ENCODE data around the gene TBC1D23. TPM values are rescaled to one million over a fixed set of nuclear protein-coding genes. Genes with fewer than 3 reads are reported as not detected.
"Not testable (repeated sequence)": the region's sequence is repeated elsewhere in the genome, so short reads cannot be mapped to it uniquely, and the experiment has no call there.

The TBC1D23 gene
- total RNA-seq, 2 experiments from 2014 or later = 28.6 to 29.3 TPM

DNA sequence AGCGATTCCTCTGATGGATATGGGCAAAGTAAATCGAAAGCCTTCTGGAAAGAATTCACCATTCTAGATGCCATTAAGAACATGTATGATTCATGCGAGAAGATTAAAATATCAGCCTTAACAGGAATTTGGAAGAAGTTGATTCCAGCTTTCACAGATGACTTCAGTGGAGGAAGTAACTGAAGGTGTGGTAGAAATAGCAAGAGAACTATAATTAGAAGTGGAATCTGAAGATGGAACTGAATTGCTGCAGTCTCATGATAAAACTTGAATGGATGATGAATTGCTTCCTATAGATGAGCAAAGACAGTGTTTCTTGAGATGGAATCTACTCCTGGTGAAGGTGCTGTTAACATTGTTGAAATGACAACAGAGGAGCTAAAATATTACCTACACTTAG lies 30.1 kb upstream of the TBC1D23 start:
- no peak overlapping the region for H3K27ac Mint-ChIP-seq
- CTCF ChIA-PET = interaction anchor here (0.6 to 3.4 kb wide), 2 partner anchors 16 to 24 kb away, joined by 3 to 12 read pairs; no protein-coding TSS in a partner anchor

DNA sequence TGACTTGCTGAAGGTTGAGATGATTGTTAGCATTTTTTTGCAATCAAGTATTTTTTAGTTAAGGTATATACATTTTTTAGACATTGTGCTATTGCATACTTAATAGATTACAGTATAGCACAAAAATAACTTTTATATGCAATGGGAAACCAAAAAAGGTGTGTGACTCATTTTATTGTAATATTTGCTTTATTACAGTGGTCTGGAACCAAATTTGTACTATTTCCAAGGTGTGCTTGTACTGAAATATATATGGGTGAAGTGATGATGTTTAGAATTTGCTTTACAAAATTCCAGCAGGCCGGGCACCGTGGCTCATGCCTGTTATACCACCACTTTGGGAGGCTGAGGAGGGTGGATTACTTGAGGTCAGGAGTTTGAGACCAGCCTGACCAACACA lies 29.1 kb upstream of the TBC1D23 start:
- Mint-ChIP-seq H3K36me3 (ENCODE audit: low read depth) (peaks cover 2% of the 10 kb centered on the region), H3K27ac (no peak overlapping the region), H3K4me1 (ENCODE audit: low read depth) (peaks cover 4% of the 10 kb centered on the region), H3K4me3 (no peak overlapping the region), H3K27me3 (ENCODE audit: low read depth) (peaks cover 16% of the 10 kb centered on the region), H3K9me3 (ENCODE audit: insufficient read depth) (no peaks in the 10 kb centered on the region)
- DNase-seq (no peak), ATAC-seq (no peak)
- ChIA-PET CTCF (no interaction called here), POLR2A (no interaction called here)

More for the DNA sequence above, 30.1 kb upstream of the TBC1D23 start:
- H3K27me3 Mint-ChIP-seq (ENCODE audit: low read depth) = peaks cover 16% of the 10 kb centered on the region
- peaks cover 2% of the 10 kb centered on the region for H3K36me3 Mint-ChIP-seq (ENCODE audit: low read depth)
- no peak overlapping the region for H3K4me3 Mint-ChIP-seq
- DNase-seq = no peak
- peaks cover 4% of the 10 kb centered on the region for H3K4me1 Mint-ChIP-seq (ENCODE audit: low read depth)
- H3K9me3 Mint-ChIP-seq (ENCODE audit: insufficient read depth) = no peaks in the 10 kb centered on the region
- no peak for ATAC-seq
- POLR2A ChIA-PET = no interaction called here

DNA sequence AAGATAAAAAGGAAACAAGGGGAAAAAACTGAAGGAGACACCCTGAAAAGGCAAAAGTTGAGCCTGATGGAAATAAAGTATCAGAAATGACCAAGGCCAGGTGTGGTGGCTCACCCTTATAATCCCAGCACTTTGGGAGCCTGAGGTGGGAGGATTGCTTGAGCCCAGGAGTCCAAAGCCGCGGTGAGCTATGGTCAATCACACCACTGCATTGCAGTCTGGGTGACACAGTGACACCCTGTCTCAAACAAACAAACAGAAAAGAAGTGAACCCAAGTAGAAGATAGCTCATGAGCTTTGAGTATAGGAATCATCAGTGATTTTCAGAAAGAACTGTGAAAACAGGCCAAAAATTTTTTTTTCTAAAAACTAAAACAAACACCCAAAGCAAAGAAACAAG lies 26.4 kb upstream of the TBC1D23 start:
- POLR2A ChIA-PET = no interaction called here
- peaks cover 2% of the 10 kb centered on the region for H3K4me1 Mint-ChIP-seq (ENCODE audit: low read depth)
- CTCF ChIA-PET = no interaction called here
- no peak for ATAC-seq
- H3K36me3 Mint-ChIP-seq (ENCODE audit: low read depth) = no peaks in the 10 kb centered on the region
- H3K27ac Mint-ChIP-seq = no peak overlapping the region
- peaks cover 5% of the 10 kb centered on the region for H3K9me3 Mint-ChIP-seq (ENCODE audit: insufficient read depth)
- DNase-seq = no peak
- H3K27me3 Mint-ChIP-seq (ENCODE audit: low read depth) = peaks cover 16% of the 10 kb centered on the region
- H3K4me3 Mint-ChIP-seq = no peak overlapping the region

DNA sequence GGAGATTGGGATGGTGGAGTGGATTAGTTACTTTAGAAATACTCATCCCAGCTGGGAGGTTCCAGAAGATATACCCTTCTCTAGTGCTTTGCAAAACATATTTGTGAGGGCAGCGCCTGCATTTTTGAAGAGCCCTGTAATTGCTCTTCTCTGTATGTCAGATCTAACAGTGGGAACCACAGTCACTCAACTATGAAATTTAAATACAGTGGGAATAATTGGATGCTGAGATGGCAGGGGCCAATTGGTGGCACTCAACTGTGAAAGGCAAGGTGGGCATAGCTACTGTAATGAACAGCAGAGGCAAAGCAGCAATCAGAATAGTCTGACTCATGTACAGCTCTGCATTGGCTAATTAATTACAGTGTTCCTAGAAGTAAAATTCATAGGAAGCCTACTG lies 22.2 kb upstream of the TBC1D23 start:
- peaks cover 5% of the 10 kb centered on the region for H3K9me3 Mint-ChIP-seq (ENCODE audit: insufficient read depth)
- no peaks in the 10 kb centered on the region for H3K4me1 Mint-ChIP-seq (ENCODE audit: low read depth)
- H3K36me3 Mint-ChIP-seq (ENCODE audit: low read depth) = no peaks in the 10 kb centered on the region
- no peak overlapping the region for H3K4me3 Mint-ChIP-seq
- H3K27ac Mint-ChIP-seq = no peak overlapping the region
- no peak for DNase-seq
- ChIA-PET CTCF (interaction anchor here (0.6 kb wide), 1 partner anchor 407 kb away, joined by 3 read pairs; no protein-coding TSS in a partner anchor), POLR2A (no interaction called here)
- no peak for ATAC-seq
- peaks cover 12% of the 10 kb centered on the region for H3K27me3 Mint-ChIP-seq (ENCODE audit: low read depth)

DNA sequence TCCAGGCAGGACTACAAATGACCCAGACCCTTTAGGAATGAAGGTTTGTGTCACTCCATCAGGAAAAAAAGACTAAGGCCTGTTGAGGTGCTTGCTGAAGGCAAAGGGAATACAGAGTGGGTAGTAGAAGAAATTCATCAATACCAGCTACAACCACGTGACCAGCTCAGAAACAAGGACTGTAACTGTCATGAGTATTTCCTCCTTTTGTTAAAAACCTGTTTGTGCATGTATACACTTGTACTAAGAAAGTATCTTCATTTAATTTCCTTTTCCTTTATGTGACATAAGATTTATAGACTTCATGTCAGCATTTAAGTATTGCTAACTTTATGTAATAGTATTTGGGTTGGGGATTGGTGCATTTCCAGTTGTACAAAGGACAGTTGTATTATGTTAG lies 18.3 kb upstream of the TBC1D23 start:
- H3K4me3 Mint-ChIP-seq; H3K27ac Mint-ChIP-seq; H3K9me3 Mint-ChIP-seq (ENCODE audit: insufficient read depth); H3K27me3 Mint-ChIP-seq (ENCODE audit: low read depth); POLR2A ChIA-PET; ATAC-seq; H3K36me3 Mint-ChIP-seq (ENCODE audit: low read depth); H3K4me1 Mint-ChIP-seq (ENCODE audit: low read depth); DNase-seq: not testable (repeated sequence)
- CTCF ChIA-PET = interaction anchor here (1.2 kb wide), 1 partner anchor 12 kb away, joined by 3 read pairs; no protein-coding TSS in a partner anchor

DNA sequence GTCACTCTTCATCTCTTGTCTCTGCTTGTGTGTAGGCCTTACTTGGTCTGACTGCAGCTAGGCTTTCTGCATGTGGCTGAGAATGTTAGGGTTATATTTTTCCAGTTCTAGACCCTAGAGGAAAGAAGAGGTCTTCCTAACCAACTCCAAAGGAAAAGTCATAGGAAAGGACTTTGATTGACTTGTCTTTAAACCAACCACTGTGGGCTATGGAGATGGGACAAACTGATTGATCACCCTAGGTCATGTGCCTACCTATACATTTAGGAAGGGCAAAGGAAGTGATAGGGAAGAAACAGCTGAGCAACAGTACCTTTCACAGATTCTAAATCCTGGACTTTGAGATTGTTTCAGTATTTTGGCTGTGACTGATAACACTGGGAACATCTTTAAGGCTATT lies 16.5 kb upstream of the TBC1D23 start:
- Mint-ChIP-seq H3K9me3 (ENCODE audit: insufficient read depth) (no peaks in the 10 kb centered on the region), H3K27me3 (ENCODE audit: low read depth) (no peaks in the 10 kb centered on the region), H3K4me1 (ENCODE audit: low read depth) (no peaks in the 10 kb centered on the region), H3K27ac (no peak overlapping the region), H3K36me3 (ENCODE audit: low read depth) (no peaks in the 10 kb centered on the region), H3K4me3 (no peak overlapping the region)
- ChIA-PET POLR2A (no interaction called here), CTCF (interaction anchor here (0.6 to 2.7 kb wide), 3 partner anchors 10 to 412 kb away, joined by 3 to 12 read pairs (median 6); no protein-coding TSS in a partner anchor)
- DNase-seq (no peak), ATAC-seq (no peak)

DNA sequence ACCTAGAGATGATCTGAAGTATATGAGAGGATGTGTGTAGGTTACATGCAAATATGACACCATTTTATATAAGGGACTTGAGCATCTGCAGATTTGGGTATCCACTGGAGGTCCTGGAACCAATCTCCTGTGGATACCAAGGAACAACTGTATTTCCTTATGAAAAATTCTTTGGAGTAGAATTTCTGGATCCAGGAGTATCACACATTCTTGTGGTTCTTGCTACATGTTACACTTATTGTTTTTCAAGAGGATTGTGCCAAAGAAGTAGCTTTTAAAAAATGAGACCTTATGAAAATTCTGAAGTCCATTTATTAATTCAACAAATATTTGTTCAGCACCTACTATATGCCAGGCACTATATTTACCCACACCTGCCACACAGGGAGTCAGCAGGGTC lies 15.7 kb upstream of the TBC1D23 start:
- ATAC-seq (no peak), DNase-seq (no peak)
- CTCF ChIA-PET = interaction anchor here (1.8 to 2.7 kb wide), 3 partner anchors 9 to 413 kb away, joined by 6 to 12 read pairs (median 8); no protein-coding TSS in a partner anchor
- no peak overlapping the region for H3K27ac Mint-ChIP-seq
- peaks cover 4% of the 10 kb centered on the region for H3K36me3 Mint-ChIP-seq (ENCODE audit: low read depth)
- H3K9me3 Mint-ChIP-seq (ENCODE audit: insufficient read depth) = no peaks in the 10 kb centered on the region
- POLR2A ChIA-PET = interaction anchor here (1.0 kb wide), 1 partner anchor 15 kb away, joined by 3 read pairs; the partner anchor contains the start of gene TBC1D23
- H3K4me3 Mint-ChIP-seq = no peak overlapping the region
- H3K27me3 Mint-ChIP-seq (ENCODE audit: low read depth) = no peaks in the 10 kb centered on the region
- no peaks in the 10 kb centered on the region for H3K4me1 Mint-ChIP-seq (ENCODE audit: low read depth)

DNA sequence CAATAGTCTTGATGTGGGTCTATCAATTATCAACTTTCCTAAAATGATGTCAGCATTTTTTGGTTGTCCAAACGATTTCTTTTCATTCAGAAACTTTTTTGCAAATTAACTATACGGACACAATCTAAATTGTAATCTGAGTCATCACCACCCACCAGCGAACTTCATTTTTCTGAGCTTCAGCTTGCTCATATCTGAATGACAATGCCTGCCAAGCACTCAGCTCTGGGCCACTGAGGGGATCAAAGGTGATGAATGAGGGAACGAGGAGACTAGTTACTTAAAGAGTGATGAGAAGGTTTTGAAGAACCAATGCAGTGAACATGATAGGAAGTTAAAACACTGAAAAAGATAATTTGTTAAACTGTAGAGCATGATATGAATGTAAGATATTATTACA lies 14.9 kb upstream of the TBC1D23 start:
- Mint-ChIP-seq H3K4me3 (no peak overlapping the region), H3K36me3 (ENCODE audit: low read depth) (peaks cover 10% of the 10 kb centered on the region), H3K27me3 (ENCODE audit: low read depth) (no peaks in the 10 kb centered on the region), H3K4me1 (ENCODE audit: low read depth) (no peaks in the 10 kb centered on the region), H3K27ac (no peak overlapping the region), H3K9me3 (ENCODE audit: insufficient read depth) (no peaks in the 10 kb centered on the region)
- ATAC-seq (no peak), DNase-seq (no peak)
- POLR2A ChIA-PET = no interaction called here
- CTCF ChIA-PET = interaction anchor here (1.8 to 2.7 kb wide), 2 partner anchors 8 to 177 kb away, joined by 8 to 12 read pairs; no protein-coding TSS in a partner anchor

DNA sequence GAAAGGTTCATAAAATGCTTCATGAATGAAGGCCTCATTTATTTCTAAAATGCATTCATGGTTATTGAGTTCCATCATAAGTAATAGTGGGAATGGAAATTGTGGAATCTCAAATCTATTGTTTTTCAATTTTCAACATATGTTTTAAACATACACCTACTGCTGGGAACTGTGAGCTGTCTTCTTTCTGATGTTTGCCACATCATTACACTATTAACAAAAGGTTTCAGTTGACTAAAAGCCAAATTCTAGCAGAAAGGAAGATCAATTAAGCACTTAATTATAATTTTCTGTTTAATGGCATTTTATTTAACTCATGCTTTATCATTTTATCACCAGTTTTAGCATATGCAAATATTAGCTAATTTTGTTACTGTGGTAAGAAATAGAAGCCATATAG lies 13.8 kb upstream of the TBC1D23 start:
- ChIA-PET POLR2A (interaction anchor here (1.2 kb wide), 1 partner anchor 34 kb away, joined by 4 read pairs; no protein-coding TSS in a partner anchor), CTCF (no interaction called here)
- Mint-ChIP-seq H3K9me3 (ENCODE audit: insufficient read depth) (no peaks in the 10 kb centered on the region), H3K36me3 (ENCODE audit: low read depth) (peaks cover 19% of the 10 kb centered on the region), H3K4me3 (no peak overlapping the region), H3K27me3 (ENCODE audit: low read depth) (no peaks in the 10 kb centered on the region), H3K27ac (no peak overlapping the region), H3K4me1 (ENCODE audit: low read depth) (no peaks in the 10 kb centered on the region)
- no peak for DNase-seq
- no peak for ATAC-seq

DNA sequence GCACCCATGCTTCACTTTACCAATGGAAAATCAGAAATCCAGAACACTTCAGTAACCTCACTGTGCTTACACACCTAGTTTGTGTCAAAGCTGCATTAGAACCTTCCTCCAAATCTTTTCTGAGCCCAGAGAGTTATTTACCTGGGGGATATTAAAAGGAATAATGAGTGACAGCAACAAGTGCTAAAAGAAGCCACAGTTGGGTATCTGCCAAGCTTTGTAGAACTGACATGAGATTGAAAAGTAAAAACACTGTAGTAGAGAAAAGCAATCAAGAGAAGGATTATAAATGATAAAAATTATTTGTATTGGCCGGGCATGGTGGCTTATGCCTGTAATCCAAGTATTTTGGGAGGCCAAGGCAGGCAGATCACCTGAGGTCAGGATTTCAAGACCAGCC lies 8.8 kb upstream of the TBC1D23 start:
- H3K4me3 Mint-ChIP-seq = no peak overlapping the region
- H3K27ac Mint-ChIP-seq = no peak overlapping the region
- ATAC-seq = no peak
- peaks cover 14% of the 10 kb centered on the region for H3K4me1 Mint-ChIP-seq (ENCODE audit: low read depth)
- ChIA-PET CTCF (interaction anchor here (1.4 kb wide), 1 partner anchor 183 kb away, joined by 4 read pairs; no protein-coding TSS in a partner anchor), POLR2A (no interaction called here)
- H3K9me3 Mint-ChIP-seq (ENCODE audit: insufficient read depth) = no peaks in the 10 kb centered on the region
- no peak for DNase-seq
- H3K36me3 Mint-ChIP-seq (ENCODE audit: low read depth) = peaks cover 20% of the 10 kb centered on the region
- H3K27me3 Mint-ChIP-seq (ENCODE audit: low read depth) = no peaks in the 10 kb centered on the region

DNA sequence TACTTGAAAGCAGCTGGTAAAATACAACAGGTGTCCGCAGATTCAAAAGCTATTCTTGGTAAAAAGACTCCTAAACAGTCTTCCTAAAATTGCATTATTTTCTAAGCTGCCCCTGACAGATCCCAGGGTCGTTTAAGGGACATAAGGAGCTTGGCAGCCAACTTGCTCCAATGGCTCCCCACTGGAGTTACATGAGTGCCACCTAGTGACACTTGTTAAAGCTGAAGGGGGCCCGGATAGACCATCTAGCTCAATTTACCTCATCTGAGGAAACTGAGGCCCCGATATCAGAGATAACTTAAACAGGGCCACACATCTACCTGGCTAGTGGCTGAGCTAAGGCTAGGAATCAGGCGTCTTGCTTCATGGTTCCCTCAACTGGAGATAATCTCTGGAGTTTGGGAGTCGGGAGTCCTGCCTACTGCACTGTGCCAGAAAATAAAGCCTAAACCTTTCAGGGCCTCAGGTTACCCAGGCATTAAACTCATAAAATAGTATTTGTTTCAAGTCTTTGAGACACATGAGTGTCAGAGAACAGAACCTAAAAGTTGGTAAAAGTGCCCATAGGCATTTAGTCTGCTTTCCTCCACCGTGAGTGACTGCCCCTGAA lies 6.5 kb upstream of the TBC1D23 start:
- POLR2A ChIA-PET = interaction anchor here (1.1 kb wide), 1 partner anchor 186 kb away, joined by 7 read pairs; no protein-coding TSS in a partner anchor
- H3K36me3 Mint-ChIP-seq (ENCODE audit: low read depth) = peaks cover 20% of the 10 kb centered on the region
- ATAC-seq (peak; percentile 92), DNase-seq (peak; percentile 74)
- no peaks in the 10 kb centered on the region for H3K27me3 Mint-ChIP-seq (ENCODE audit: low read depth)
- H3K27ac Mint-ChIP-seq = peak overlapping the region; percentile 16
- no peak overlapping the region for H3K4me3 Mint-ChIP-seq
- CTCF ChIA-PET = interaction anchor here (0.5 to 5.8 kb wide), 56 partner anchors 9 to 436 kb away, joined by 3 to 181 read pairs (median 4); partner anchors contain the start of gene CMSS1
- no peaks in the 10 kb centered on the region for H3K9me3 Mint-ChIP-seq (ENCODE audit: insufficient read depth)
- peaks cover 24% of the 10 kb centered on the region for H3K4me1 Mint-ChIP-seq (ENCODE audit: low read depth)

DNA sequence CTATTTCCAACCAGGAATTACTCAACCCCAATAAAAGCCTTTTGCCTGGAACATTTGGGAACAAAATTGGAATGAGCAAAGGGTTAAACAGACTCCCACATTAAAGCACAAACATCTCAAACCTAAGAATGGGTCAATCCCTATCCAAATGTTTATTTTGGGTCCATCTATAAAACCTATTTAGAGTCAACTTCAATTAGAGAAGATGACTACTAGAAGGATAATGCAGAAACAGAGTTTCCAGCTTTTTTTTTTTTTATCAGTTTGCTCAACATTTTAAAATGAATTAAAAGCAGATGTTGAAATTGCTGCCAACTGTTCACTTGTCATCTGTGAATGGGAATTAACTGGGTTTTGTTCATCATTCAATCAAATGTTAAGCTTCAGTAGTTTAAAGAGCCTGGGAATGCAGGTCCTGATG lies 4.1 kb upstream of the TBC1D23 start:
- ATAC-seq (no peak), DNase-seq (no peak)
- ChIA-PET POLR2A (no interaction called here), CTCF (interaction anchor here (0.7 to 5.8 kb wide), 10 partner anchors 9 to 424 kb away, joined by 3 to 181 read pairs (median 4); no protein-coding TSS in a partner anchor)
- Mint-ChIP-seq H3K9me3 (ENCODE audit: insufficient read depth) (no peaks in the 10 kb centered on the region), H3K4me1 (ENCODE audit: low read depth) (peaks cover 40% of the 10 kb centered on the region), H3K27me3 (ENCODE audit: low read depth) (no peaks in the 10 kb centered on the region), H3K36me3 (ENCODE audit: low read depth) (peaks cover 3% of the 10 kb centered on the region), H3K27ac (no peak overlapping the region), H3K4me3 (no peak overlapping the region)

All from activated CD8-positive, alpha-beta T cell treated with anti-CD3 and anti-CD28 coated beads, Interleukin-2, amount 10 ng/mL, durations not matched to agents 7 days and 5 days (primary cell).